Lower leg skin (tissue), 3 donors: ENCODE results near the gene AFTPH.

Source experiments
- CTCF ChIP-seq, 3 donors: fragments of 450-650 bp; IDR thresholded peaks; one replicate each; pipeline ENCODE4 v1.5.1; 2016; ENCODE audit warnings: antibody characterized with exemption in 3 of 3, mild to moderate bottlenecking in 3 of 3, moderate library complexity in 2 of 3
- POLR2A ChIP-seq, 2 donors: fragments of 450-650 bp; IDR thresholded peaks; one replicate each; pipeline ENCODE4 v1.6.1; 2016 to 2017; ENCODE audit warnings: antibody characterized with exemption in 2 of 2, mild to moderate bottlenecking in 1 of 2, moderate library complexity in 1 of 2

- TF ChIP-seq CTCF (IDR thresholded peaks at IDR 0.05) (no peak), POLR2A (IDR thresholded peaks at IDR 0.05) (no peak)
Measured at GRCh38 chr2:64637000-64637635, 113.0 kb downstream of the AFTPH start.
